HG03159 (cell line): ENCODE data around the gene FBN2.

Source experiments
- ATAC-seq: cut with Tn5 transposase; IDR thresholded peaks from one replicate; pipeline ENCODE4 v1.9.1; 2021; ENCODE audit warnings: mild to moderate bottlenecking, moderate library complexity; ENCODE audit not compliant: unreplicated experiment

FBN2 gene

GRCh38 chr5:128378196-128378595 is 159.8 kb downstream of the FBN2 start:
- ATAC-seq = no peak

GRCh38 chr5:128376577-128376976 is 161.5 kb downstream of the FBN2 start:
- no peak for ATAC-seq

GRCh38 chr5:128366147-128366546 is 171.9 kb downstream of the FBN2 start:
- no peak for ATAC-seq

GRCh38 chr5:128362370-128362769 is 175.7 kb downstream of the FBN2 start:
- ATAC-seq = no peak

GRCh38 chr5:128358826-128359225 is 179.2 kb downstream of the FBN2 start:
- ATAC-seq = no peak

- ATAC-seq = no peak
Observed at GRCh38 chr5:128357226-128357625, 180.8 kb downstream of the FBN2 start.

- no peak for ATAC-seq
Observed at GRCh38 chr5:128355961-128356360, 182.1 kb downstream of the FBN2 start.

- ATAC-seq = no peak
Observed at GRCh38 chr5:128353441-128354107, 184.5 kb downstream of the FBN2 start.

GRCh38 chr5:128350705-128351104 is 187.3 kb downstream of the FBN2 start:
- no peak for ATAC-seq

GRCh38 chr5:128349044-128349858 is 188.8 kb downstream of the FBN2 start:
- no peak for ATAC-seq

GRCh38 chr5:128346038-128346437 is 192.0 kb downstream of the FBN2 start:
- no peak for ATAC-seq

- ATAC-seq = no peak
Observed at GRCh38 chr5:128345247-128345646, 192.8 kb downstream of the FBN2 start.

- ATAC-seq = no peak
Observed at GRCh38 chr5:128343168-128343567, 194.9 kb downstream of the FBN2 start.

GRCh38 chr5:128341056-128341455 is 197.0 kb downstream of the FBN2 start:
- no peak for ATAC-seq

GRCh38 chr5:128340648-128341047 is 197.4 kb downstream of the FBN2 start:
- no peak for ATAC-seq

- no peak for ATAC-seq
Observed at GRCh38 chr5:128339585-128339984, 198.5 kb downstream of the FBN2 start.

GRCh38 chr5:128338649-128339048 is 199.4 kb downstream of the FBN2 start:
- ATAC-seq = no peak

- ATAC-seq = no peak
Observed at GRCh38 chr5:128335339-128335738, 202.7 kb downstream of the FBN2 start.

GRCh38 chr5:128334010-128334716 is 203.9 kb downstream of the FBN2 start:
- no peak for ATAC-seq

GRCh38 chr5:128331261-128331660 is 206.8 kb downstream of the FBN2 start:
- ATAC-seq = no peak

GRCh38 chr5:128329386-128329939 is 208.6 kb downstream of the FBN2 start:
- no peak for ATAC-seq
